ENCODE measurements around the gene ALDH4A1. TPM values are rescaled to one million over a fixed set of nuclear protein-coding genes. Genes with fewer than 3 reads are reported as not detected.

Gene ALDH4A1
- total and polyA plus RNA-seq, 10 of the 15 experiments (the other 5 are each of a cell fraction or from before 2014, with no cell fraction given) = 0.06 to 25.5 (median 13.0) TPM

DNA sequence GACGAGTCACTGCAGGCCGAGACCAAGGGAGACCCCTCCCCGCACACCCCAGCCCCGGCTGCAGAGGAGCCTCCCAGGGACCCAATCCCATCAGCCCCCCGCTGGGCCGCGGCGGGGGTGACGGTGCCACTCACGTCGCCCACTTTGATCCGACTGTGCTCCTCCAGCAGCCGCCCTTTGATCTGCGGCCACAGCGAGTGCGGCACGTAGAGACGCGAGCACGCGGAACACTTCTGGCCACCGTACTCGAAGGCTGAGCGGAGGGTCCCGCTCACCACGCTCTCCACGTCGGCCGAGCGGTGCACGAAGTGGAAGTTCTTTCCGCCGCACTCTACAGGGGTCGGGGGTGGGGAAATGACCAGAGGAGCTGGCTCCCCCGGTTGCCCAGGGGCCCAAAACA, 25.1 kb downstream of the ALDH4A1 start (continued):
- TF ChIP-seq, protein P1, sequence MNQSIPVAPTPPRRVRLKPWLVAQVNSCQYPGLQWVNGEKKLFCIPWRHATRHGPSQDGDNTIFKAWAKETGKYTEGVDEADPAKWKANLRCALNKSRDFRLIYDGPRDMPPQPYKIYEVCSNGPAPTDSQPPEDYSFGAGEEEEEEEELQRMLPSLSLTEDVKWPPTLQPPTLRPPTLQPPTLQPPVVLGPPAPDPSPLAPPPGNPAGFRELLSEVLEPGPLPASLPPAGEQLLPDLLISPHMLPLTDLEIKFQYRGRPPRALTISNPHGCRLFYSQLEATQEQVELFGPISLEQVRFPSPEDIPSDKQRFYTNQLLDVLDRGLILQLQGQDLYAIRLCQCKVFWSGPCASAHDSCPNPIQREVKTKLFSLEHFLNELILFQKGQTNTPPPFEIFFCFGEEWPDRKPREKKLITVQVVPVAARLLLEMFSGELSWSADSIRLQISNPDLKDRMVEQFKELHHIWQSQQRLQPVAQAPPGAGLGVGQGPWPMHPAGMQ (IDR thresholded peaks at IDR 0.05; ENCODE audit: borderline replicate concordance) = no peak
- no peak for TF ChIP-seq WRNIP1 (IDR thresholded peaks at IDR 0.05; ENCODE audit: borderline replicate concordance, low read depth, low read length)
- no peak for TF ChIP-seq YY1 (IDR thresholded peaks at IDR 0.05; ENCODE audit: low read depth, low read length)
- TF ChIP-seq, protein P2, sequence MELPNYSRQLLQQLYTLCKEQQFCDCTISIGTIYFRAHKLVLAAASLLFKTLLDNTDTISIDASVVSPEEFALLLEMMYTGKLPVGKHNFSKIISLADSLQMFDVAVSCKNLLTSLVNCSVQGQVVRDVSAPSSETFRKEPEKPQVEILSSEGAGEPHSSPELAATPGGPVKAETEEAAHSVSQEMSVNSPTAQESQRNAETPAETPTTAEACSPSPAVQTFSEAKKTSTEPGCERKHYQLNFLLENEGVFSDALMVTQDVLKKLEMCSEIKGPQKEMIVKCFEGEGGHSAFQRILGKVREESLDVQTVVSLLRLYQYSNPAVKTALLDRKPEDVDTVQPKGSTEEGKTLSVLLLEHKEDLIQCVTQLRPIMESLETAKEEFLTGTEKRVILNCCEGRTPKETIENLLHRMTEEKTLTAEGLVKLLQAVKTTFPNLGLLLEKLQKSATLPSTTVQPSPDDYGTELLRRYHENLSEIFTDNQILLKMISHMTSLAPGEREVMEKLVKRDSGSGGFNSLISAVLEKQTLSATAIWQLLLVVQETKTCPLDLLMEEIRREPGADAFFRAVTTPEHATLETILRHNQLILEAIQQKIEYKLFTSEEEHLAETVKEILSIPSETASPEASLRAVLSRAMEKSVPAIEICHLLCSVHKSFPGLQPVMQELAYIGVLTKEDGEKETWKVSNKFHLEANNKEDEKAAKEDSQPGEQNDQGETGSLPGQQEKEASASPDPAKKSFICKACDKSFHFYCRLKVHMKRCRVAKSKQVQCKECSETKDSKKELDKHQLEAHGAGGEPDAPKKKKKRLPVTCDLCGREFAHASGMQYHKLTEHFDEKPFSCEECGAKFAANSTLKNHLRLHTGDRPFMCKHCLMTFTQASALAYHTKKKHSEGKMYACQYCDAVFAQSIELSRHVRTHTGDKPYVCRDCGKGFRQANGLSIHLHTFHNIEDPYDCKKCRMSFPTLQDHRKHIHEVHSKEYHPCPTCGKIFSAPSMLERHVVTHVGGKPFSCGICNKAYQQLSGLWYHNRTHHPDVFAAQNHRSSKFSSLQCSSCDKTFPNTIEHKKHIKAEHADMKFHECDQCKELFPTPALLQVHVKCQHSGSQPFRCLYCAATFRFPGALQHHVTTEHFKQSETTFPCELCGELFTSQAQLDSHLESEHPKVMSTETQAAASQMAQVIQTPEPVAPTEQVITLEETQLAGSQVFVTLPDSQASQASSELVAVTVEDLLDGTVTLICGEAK (IDR thresholded peaks at IDR 0.05; ENCODE audit: borderline replicate concordance) = no peak
- TF ChIP-seq BCLAF1 (IDR thresholded peaks at IDR 0.05) = no peak
